HG03432 (cell line): ENCODE data around the gene ADSL.
A peak's percentile ranks its signal among the peaks of the same experiment; 100 is the strongest.

ENCODE experiments used
- ATAC-seq: cut with Tn5 transposase; IDR thresholded peaks from one replicate; pipeline ENCODE4 v1.9.1; 2021; ENCODE audit warnings: mild to moderate bottlenecking, moderate library complexity; ENCODE audit not compliant: unreplicated experiment

ADSL gene

DNA sequence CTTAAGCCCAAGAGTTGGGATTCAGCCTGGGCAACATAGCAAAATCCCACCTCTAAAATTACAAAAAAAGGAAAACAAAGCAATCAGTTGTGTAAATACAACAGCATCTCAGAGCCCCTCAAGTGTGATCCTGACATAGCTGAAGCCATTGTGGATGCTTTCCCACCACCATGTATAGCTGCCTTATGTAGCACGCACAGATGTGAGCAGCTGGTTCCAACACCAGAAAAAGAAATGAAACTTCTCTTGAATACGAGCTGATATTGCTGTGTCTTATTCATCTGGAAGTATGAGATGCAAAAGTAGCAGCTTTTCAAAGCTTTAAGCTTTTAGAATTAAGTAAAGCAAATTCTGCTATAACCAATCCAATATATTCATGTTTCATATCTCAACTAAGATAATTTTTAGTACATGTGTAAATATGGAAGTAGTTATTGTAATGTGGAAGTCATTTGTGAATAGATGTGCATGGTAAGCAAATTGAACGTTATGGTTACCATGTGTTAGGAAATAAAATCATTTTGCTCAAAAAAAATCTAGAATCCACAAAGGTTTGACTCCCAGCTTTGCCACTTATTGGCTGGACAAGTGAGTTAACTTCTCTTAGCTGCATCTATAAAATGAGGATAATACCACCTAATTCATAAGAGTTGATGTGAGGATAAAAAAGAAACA is 87.3 kb downstream of the ADSL start:
- no peak for ATAC-seq

DNA sequence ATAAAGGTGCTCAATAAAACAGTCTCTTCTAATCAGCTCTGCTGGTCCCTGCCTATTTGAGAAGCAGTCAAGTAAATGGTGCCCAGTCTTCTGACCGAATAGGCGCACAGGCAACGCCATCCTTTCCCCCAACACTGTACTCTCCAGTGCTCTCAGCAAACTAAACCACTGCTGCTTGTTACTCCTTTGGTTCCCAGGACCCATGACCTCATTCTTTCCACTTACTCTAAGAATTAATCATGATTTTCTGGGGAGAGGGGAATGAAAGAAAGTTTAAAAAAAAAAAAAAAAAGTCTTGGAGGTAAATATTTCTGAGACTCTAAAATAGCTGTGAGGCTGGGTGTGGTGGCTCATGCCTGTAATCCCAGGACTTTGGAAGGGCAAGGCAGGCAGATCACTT is 87.8 kb downstream of the ADSL start:
- ATAC-seq = no peak

DNA sequence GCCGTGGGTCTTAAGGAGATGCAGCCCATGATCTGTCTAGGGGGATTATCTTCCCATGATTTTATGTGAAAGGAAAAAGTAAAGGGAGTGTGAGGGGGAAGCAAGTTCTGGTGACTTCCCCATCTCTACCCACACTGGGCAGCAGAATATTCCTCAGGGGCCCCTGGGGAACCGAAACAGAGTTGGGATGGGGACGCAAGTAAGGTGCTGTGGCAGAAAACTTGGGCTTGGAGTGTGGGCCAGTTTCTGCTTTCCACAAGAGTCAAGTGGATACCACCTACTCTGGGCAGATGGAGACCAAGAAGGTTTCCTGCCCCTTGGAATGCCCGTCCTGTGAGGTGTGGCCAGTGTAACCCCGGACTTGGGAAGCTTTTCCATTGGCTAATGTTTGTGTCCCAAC is 88.4 kb downstream of the ADSL start:
- no peak for ATAC-seq

DNA sequence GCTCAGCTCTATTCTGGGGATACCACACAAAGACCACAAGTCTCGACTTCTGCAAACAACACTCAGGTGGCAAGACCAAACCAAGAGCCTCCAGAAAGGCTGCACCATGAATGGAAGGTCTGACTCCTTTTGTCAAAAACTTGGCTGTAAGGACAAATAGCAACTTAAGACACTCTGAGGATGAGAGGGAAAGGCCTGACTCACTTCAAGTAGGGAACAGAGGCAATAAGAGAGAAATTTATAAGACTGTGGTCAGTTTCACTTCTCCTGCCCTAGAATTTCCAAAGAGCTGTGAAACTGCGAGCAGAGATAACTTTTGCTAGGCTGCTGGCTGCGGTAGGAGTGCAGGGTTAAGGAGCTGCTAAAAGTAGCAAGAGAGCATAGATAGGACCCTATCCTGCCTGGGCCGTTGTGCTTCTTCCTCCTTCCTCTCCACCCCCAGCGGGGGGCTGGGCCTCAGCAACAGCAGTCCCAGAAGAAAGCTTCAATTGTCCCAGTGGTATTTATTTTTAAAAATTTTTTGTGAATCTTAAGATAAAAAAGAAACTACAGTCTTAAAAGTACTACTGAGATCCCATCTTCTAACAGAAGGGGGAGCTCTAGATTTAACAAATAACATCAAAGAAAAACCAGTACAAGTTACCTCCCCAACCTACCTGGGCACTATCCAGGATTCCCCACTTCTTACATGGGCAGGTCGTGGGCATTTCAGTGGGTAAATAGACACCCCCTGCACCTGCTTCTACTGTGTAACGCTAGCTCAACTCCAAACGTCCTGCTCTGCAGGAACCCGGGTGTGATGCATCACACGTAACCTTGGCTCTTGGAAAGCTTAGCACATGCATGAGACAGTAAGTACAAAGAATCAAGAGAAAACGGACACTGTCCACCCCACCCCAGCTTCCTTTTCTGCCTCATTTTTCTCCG is 90.5 kb downstream of the ADSL start:
- peak; percentile 64 for ATAC-seq
